ENCODE data around the gene CXXC1. TPM values are rescaled to one million over a fixed set of nuclear protein-coding genes. Genes with fewer than 3 reads are reported as not detected.

Gene CXXC1
- 134 TPM in 2 replicates for total RNA-seq

DNA sequence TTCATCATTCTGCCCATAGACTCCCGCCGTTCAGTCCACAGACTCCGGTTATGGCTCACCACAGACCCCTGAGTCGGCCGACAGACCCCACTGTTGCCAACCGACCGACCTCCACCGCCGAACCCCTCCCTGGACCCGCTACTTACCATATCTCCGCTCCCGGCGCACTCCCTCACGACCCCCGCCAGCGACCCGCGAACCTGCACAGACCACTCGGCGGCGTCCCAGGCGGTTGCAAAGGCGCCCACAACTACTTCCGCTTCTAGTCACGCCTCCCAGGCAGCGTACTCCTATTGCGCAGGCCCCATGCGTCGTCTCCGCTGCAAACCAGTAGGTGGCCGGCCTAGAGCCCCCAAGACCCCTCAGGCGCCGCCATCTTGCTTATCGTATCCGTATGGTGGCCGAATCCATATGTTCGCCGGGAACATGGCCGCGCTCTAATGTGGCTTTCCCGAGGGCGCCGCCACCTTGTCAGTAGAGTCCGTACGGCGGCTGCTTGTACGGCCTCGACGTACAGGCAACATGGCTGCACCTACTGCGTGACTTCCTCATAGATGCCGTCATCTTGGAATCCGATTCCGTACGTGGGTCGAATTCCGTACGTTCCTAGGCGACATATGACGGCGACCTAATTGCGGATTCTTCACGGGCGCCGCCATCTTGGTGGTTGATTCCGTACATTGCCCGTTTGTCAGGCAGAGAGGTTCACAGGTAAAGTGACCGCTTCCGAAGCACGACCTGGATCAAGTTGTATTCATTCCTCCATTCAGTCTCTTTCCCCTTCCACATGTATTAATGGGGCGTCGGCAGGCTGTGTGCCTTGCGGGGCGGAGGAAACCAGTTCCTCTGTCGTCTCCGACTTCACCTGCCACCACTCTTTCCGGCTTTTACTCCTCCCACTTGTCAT lies at the start of gene CXXC1:
Gene CXXC1 (minus strand): TSS at position 252 of the 907 bp plus-strand sequence. CDS start 103 bp downstream, at position 149.
- intact Hi-C loops (cut with micrococcal nuclease): loop anchor here (1.0 to 10.0 kb wide), 15 partner anchors 7 to 1750 kb away; partner anchors contain the start of genes CFAP53, CTIF, DYM and ELAC1

GRCh38 chr18:50334546-50335152 lies 47.2 kb upstream of the CXXC1 start:
- intact Hi-C loops (cut with micrococcal nuclease): no loop called here

GRCh38 chr18:50331691-50332090 lies 44.2 kb upstream of the CXXC1 start:
- intact Hi-C loops (cut with micrococcal nuclease): no loop called here

GRCh38 chr18:50330176-50330575 lies 42.7 kb upstream of the CXXC1 start:
- intact Hi-C loops (cut with micrococcal nuclease): no loop called here

DNA sequence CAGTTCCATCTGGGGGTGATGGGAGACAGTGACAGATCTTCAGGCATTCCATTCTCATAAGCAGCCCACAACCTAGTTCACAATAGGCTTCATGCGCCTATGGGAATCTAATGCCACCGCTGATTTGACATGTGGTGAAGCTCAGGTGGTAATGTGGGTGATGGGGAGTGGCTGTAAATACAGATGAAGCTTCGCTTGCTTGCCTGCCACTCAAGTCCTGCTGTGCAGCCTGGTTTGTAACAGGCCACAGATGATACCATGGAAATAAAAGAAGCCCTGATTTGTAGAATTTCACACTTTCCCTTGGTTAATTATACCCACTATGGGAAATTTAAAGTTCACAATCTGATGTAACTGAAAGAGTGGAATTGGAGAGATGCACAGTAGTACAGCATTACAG lies 40.5 kb upstream of the CXXC1 start:
- intact Hi-C loops (cut with micrococcal nuclease): no loop called here

DNA sequence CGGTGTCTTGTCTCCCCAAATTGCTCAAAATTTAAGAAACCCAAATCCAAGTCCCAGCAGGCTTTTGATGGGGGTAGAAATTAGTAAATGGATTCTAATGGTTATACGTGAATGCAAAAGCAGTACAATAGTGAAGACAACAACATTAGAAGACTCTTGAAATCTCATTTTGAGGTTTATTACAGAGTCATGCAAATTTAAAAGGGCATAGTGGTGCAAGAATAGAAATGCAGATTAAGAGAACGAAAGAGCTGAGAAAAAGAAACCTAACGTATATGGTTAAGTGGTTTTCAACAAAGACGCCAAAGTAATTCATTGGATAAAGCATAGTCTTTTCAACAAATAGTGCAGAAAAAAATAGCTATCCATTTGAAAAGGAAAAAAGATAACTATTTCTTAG lies 33.2 kb upstream of the CXXC1 start:
- intact Hi-C loops (cut with micrococcal nuclease): loop anchor here (1.0 to 2.0 kb wide), 4 partner anchors 13 to 37 kb away; partner anchors contain the start of gene CXXC1

DNA sequence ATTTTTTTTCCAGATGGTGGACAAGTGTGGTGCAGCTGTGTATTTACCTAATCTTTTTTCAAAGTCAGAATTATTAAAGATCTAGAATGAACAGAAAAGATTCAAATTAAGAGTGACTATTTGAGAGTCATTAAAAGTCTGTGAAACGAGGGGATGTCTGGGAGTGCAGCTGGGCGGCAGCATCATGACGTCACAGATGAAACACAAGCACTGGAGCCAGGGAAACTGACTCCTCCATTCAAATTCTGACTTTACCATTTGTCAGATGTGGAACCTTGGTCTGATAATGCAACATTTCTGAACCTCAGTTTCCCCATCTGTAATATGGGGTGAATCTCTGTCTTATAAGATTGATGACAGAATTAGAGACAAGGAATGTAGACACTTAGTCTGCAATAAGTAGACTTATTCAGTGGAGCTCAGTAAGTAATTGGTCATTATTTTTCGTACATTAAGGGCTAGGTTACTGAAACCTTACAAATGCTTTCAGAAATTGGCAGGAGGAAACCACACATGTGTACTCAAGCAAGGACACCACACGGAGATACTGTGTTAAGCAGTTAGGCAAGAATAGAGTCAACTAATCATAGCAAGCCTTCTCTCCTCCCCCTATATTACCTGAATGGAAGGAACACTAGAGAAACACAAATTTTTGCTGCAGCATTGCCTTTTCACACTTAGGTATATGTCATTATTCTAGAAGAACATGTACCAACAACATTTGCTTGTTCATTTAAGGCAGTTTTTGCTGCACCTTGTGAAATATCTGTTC lies 27.8 kb upstream of the CXXC1 start:
- intact Hi-C loops (cut with micrococcal nuclease): no loop called here

GRCh38 chr18:50313873-50314460 lies 26.5 kb upstream of the CXXC1 start:
- intact Hi-C loops (cut with micrococcal nuclease): no loop called here

DNA sequence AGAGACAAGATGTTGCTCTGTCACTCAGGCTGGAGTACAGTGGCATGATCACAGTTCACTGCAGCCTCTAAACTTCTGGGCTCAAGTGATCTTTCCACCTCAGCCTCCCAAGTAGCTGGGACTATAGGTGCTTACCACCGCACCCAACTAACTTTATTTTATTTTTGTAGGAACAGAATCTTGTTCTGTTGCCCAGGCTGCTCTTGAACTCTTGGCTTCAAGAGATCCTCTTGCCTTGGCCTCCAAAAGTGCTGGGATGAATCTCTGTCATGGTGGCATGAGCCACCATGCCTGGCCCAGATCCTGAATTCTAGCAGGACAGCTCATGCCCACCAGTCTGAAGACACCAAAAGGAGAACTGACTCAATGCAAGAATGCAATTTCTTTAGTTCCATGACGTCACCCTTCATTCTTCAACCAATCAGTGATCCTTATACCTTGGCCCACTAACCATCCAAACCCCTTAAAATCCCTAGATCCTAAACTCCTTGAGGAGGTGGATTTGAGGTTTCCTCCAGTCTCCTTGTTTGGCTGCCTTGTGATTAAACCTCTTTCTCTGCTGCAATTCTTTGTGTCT lies 25.6 kb upstream of the CXXC1 start:
- intact Hi-C loops (cut with micrococcal nuclease): no loop called here

DNA sequence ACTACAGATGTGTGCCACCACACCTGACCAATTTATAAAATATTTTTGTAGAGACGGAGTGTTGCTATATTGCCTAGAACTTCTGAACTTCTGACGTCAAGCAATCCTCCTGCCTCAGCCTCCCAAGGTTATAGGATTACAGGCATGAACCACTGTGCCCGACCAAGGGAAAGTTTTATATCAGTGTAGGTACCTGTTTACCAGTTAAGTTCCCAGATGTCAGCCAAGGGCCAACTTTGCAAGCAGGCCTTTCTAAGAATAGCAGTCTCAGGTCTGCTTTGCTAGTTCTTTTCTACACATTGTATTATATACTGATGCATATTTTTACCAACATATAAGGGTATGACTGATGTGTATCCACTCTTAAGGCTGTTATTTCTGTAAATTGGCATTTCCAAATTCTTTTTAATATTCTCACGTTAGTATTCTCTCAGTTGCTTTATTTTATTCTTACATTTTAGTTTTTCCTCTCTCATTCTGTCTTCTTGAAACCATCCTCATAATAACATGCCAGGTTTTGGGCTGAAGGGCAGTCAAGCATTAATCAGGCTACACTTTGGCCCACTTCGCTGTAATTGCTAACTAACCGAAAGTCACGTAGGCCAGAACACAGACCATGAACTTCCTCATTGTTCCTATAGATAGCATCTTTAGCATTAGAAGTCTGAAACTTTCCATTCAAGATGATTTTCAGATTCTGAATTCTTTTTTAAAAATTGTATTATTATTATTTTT lies 25.0 kb upstream of the CXXC1 start:
- intact Hi-C loops (cut with micrococcal nuclease): no loop called here

GRCh38 chr18:50311650-50312049 lies 24.2 kb upstream of the CXXC1 start:
- intact Hi-C loops (cut with micrococcal nuclease): no loop called here

GRCh38 chr18:50310080-50310479 lies 22.6 kb upstream of the CXXC1 start:
- intact Hi-C loops (cut with micrococcal nuclease): no loop called here

GRCh38 chr18:50308851-50309250 lies 21.4 kb upstream of the CXXC1 start:
- intact Hi-C loops (cut with micrococcal nuclease): loop anchor here (5.0 kb wide), 2 partner anchors 497 to 817 kb away; partner anchors contain the start of genes ACAA2 and RPL17

GRCh38 chr18:50307738-50308470 lies 20.4 kb upstream of the CXXC1 start:
- intact Hi-C loops (cut with micrococcal nuclease): loop anchor here (1.0 to 5.0 kb wide), 9 partner anchors 10 to 816 kb away; partner anchors contain the start of genes ACAA2, CFAP53, CXXC1 and MBD1

DNA sequence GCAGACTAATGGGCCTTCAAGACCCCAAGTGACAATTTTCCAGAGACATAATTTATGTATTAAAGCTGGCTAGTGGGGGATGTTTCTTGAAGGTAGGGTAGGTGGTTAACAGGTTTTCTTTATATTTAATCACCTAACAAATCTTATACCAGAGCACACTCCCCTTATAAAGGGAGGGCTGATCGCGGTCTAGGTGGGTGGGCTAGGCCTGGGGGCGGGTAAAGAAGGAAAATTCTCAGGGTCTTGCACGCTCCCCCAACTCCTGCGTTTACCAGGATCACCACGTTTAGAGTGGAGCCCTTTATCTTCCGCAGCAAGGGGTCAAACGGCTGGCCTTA lies 19.9 kb upstream of the CXXC1 start:
- intact Hi-C loops (cut with micrococcal nuclease): loop anchor here (1.0 to 5.0 kb wide), 9 partner anchors 9 to 815 kb away; partner anchors contain the start of genes ACAA2, CFAP53, CXXC1 and MBD1

DNA sequence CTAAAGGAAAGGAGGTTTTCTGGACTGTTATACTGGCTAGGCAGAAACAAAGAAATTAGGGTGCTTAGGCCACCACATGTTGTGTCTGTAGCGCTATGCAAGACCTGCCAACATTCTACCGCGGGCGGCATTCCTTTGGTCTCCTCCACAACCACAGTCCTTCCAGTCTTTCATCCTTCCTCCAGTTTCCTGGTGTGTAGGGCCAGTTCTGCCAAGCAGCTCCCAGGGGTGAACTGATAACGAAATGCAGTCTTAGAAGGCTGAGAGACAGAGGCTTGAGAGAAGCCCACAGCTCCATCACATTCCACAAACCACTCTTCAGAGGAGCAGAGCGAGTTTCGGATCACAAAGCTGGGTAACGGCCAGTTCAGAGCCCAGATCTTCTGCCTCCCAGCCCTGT lies 19.5 kb upstream of the CXXC1 start:
- intact Hi-C loops (cut with micrococcal nuclease): loop anchor here (1.0 to 5.0 kb wide), 9 partner anchors 9 to 815 kb away; partner anchors contain the start of genes ACAA2, CFAP53, CXXC1 and MBD1

DNA sequence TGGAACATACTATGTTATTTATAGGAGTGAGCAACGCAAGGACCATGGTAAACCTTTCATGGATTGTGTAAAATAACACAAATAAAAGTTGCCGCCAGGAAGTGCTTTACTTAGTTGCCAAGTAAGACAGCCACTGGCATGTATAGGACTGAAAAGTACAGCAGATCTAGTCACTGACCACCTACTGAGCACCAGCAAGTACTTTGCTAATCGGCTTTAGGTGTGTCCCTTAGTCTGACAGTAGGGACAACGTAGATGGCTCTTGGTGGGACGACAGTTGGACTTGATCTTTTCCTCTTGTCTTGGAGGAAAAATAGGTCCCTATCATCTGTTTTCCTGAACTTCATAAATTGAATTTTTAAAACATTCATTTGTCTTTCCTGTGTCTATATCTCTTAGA lies 13.6 kb upstream of the CXXC1 start:
- intact Hi-C loops (cut with micrococcal nuclease): no loop called here

GRCh38 chr18:50299626-50300388 lies 12.3 kb upstream of the CXXC1 start:
- intact Hi-C loops (cut with micrococcal nuclease): loop anchor here (2.0 kb wide), 1 partner anchor 21 kb away; no protein-coding TSS in a partner anchor

All from T-helper 1 cell treated with Interleukin-12 subunit alpha and Interleukin-12 subunit beta and Interleukin-4 antibody, amounts not matched to agents 30 ng/mL and 1 ng/mL, for 36 hours (primary cell).